Panc1 (cell line): ENCODE data around the gene SLFN12L. TPM values are rescaled to one million over a fixed set of nuclear protein-coding genes. Genes with fewer than 3 reads are reported as not detected.

Experiments
- ATAC-seq: fragments of 200-7000 bp; cut with Tn5 transposase; 2 replicates; pipeline ENCODE4 v1.9.1; 2020; ENCODE audit warnings: mild to moderate bottlenecking, moderate library complexity
- BruUV-seq: library from RNA; stranded (reverse); fragments of 400-500 nt; replicated peaks from 2 replicates; lab custom pipeline; 2021; lab: Mats Ljungman, UMichigan
- CTCF ChIA-PET: fragments of 300-600 bp; sonication (Branson Sonifier 250); formaldehyde crosslinking; loops from one replicate; lab custom pipeline; 2022; ENCODE audit warnings: antibody characterized with exemption; lab: Charles Lee
- POLR2A ChIA-PET: fragments of 300-600 bp; sonication (Branson Sonifier 250); formaldehyde crosslinking; loops from one replicate; lab custom pipeline; 2022; ENCODE audit warnings: antibody characterized with exemption; lab: Charles Lee
- DNase-seq: peaks from one replicate; pipeline ENCODE4 v3.0.0-alpha.2; 2010; ENCODE audit warnings: low read depth, low spot score
- H3K27ac ChIP-seq: 2 replicates; pipeline ENCODE4 v1.5.1; 2011; ENCODE audit warnings: mild to moderate bottlenecking, low read length, inconsistent platforms
- H3K27me3 ChIP-seq: fragments of 200-500 bp; sonication (Bioruptor generic); 2 replicates; pipeline ENCODE4 v1.6.0; 2014; ENCODE audit warnings: low read length, inconsistent platforms; ENCODE audit not compliant: control insufficient read depth, insufficient read depth
- H3K36me3 ChIP-seq: fragments of 200-500 bp; sonication (Bioruptor generic); 2 replicates; pipeline ENCODE4 v1.5.1; 2014; ENCODE audit warnings: inconsistent platforms, mild to moderate bottlenecking, low read length, moderate library complexity; ENCODE audit not compliant: control insufficient read depth, insufficient read depth
- H3K4me1 ChIP-seq: 2 replicates; pipeline ENCODE4 v1.5.1; 2011; ENCODE audit warnings: inconsistent platforms, mild to moderate bottlenecking, low read length, moderate library complexity; ENCODE audit not compliant: control insufficient read depth, insufficient read depth
- H3K4me3 ChIP-seq, 2 experiments: 2 replicates each; pipeline ENCODE4 v1.5.1; 2011 to 2012; ENCODE audit warnings: low read depth in 2 of 2, low read length in 2 of 2, mild to moderate bottlenecking in 2 of 2, inconsistent platforms in 1 of 2, moderate library complexity in 1 of 2
- H3K9me3 ChIP-seq: fragments of 200-500 bp; sonication (Bioruptor generic); 2 replicates; pipeline ENCODE4 v1.5.1; 2014; ENCODE audit warnings: low read depth, mild to moderate bottlenecking, inconsistent platforms, low read length, moderate library complexity; ENCODE audit not compliant: control insufficient read depth, insufficient read depth
- POLR2AphosphoS5 ChIP-seq: IDR thresholded peaks from 2 replicates; pipeline ENCODE4 v1.6.1; 2012; ENCODE audit warnings: mild to moderate bottlenecking, low read depth, low read length, moderate library complexity
- SIN3A ChIP-seq: IDR thresholded peaks from 2 replicates; pipeline ENCODE4 v1.6.1; 2012; ENCODE audit warnings: low read depth, mild to moderate bottlenecking, low read length, moderate library complexity, borderline replicate concordance; ENCODE audit not compliant: insufficient read depth
- TCF7L2 ChIP-seq: IDR thresholded peaks from 2 replicates; pipeline ENCODE4 v1.6.1; 2011; ENCODE audit warnings: mild to moderate bottlenecking, low read depth, low read length, inconsistent platforms
- in situ Hi-C: cut with HindIII; loops from 2 replicates; pipeline ENCODE4 v1.10.0; 2016; ENCODE audit warnings: low sequenced_read_pairs, low pct_unique_long_range_greater_than_20kb
- intact Hi-C: fragments of 100-400 bp; cut with micrococcal nuclease; formaldehyde crosslinking; loops from one replicate; pipeline ENCODE4 v1.10.0; 2022; ENCODE audit not compliant: unreplicated experiment
- total RNA-seq: library from RNA; stranded (reverse); gene quantifications from one replicate; pipeline ENCODE4 v1.2.1, GENCODE V29; 2021; ENCODE audit not compliant: unreplicated experiment
- TF ChIP-seq, protein P1 (sequence below): fragments of 450-650 bp; IDR thresholded peaks from 2 replicates; pipeline ENCODE4 v1.5.1; 2017; ENCODE audit warnings: mild to moderate bottlenecking
- TF ChIP-seq, protein P2 (sequence below), 2 experiments: IDR thresholded peaks; 2 replicates each; pipeline ENCODE4 v1.6.1; 2011 to 2012; ENCODE audit warnings: low read depth in 2 of 2, control low read depth in 1 of 2, low read length in 1 of 2, mild to moderate bottlenecking in 1 of 2, moderate library complexity in 1 of 2; ENCODE audit not compliant: insufficient read depth in 1 of 2

Gene SLFN12L
- total RNA-seq, 1 experiment from 2014 or later, result 0.33 TPM

DNA sequence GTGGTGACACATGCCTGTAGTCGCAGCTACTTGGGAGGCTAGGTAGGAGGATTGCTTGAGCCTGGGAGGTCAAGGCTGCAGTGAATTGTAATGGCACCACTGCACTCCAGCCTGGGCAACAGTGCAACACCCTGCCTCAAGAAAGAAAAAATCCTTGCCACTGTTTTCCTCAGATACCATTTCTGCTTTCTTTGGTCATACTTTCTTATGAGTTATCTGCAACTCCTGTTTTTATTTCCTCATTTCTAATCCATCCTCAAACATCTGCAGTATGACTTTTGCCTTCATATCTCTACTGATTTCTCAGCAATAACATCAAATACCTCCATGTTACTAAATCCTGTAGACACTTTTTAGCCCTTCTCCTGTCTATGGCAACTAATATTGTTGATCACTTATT is 46.6 kb upstream of the SLFN12L start:
- Histone ChIP-seq H3K27me3 (no peaks in the 10 kb centered on the region), H3K27ac (no peak overlapping the region), H3K4me1 (peaks cover 9% of the 10 kb centered on the region), H3K36me3 (no peaks in the 10 kb centered on the region; the same call in 1 of the 2 replicates), H3K9me3 (no peaks in the 10 kb centered on the region), H3K4me3 (no peak overlapping the region)
- BruUV-seq, result no TSS peak
- DNase-seq (no peak), ATAC-seq (no peak)
- POLR2A ChIA-PET, result no interaction called here
- intact Hi-C loops, result no loop called here
- CTCF ChIA-PET, result no interaction called here
- in situ Hi-C loops, result no loop called here
- TF ChIP-seq, protein P1, sequence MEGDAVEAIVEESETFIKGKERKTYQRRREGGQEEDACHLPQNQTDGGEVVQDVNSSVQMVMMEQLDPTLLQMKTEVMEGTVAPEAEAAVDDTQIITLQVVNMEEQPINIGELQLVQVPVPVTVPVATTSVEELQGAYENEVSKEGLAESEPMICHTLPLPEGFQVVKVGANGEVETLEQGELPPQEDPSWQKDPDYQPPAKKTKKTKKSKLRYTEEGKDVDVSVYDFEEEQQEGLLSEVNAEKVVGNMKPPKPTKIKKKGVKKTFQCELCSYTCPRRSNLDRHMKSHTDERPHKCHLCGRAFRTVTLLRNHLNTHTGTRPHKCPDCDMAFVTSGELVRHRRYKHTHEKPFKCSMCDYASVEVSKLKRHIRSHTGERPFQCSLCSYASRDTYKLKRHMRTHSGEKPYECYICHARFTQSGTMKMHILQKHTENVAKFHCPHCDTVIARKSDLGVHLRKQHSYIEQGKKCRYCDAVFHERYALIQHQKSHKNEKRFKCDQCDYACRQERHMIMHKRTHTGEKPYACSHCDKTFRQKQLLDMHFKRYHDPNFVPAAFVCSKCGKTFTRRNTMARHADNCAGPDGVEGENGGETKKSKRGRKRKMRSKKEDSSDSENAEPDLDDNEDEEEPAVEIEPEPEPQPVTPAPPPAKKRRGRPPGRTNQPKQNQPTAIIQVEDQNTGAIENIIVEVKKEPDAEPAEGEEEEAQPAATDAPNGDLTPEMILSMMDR, result no peak
- TF ChIP-seq SIN3A, result no peak
- no peak for TF ChIP-seq TCF7L2
- no peak for TF ChIP-seq POLR2AphosphoS5

DNA sequence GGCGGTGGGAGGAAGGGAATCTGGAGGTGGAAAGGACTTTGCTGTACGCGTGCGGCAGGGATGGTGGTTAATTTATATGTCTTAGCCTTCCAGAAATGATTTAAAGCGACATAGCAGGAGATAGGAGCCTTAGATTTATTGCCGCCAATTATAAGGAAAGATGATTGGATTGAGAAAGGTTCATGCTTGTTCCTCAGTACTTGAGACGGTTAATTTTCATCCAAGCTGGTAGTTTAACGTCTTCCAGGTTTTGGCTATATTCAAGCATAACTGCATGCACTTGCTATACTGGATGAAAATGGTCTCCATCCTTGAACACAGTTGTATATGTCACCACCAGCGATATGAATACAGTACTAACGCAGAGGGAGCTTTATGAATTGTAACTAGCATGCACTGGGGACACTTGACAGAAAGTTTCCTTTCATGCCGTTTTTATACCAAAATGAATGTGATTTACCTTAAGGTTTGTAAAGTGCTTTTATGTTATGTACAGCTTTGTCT is 41.5 kb upstream of the SLFN12L start:
- intact Hi-C loops, result no loop called here
- POLR2A ChIA-PET, result interaction anchor here (0.6 to 1.3 kb wide), 4 partner anchors 8 to 275 kb away, joined by 3 to 5 read pairs (median 4); partner anchors contain the start of gene AP2B1
- BruUV-seq, result TSS peak; percentile 67

More for the DNA sequence above, 41.5 kb upstream of the SLFN12L start:
- in situ Hi-C loops, result no loop called here
- no peak for DNase-seq
- peak overlapping the region; percentile 73 to 85 for H3K4me3 ChIP-seq
- TF ChIP-seq, protein P1, result no peak
- TF ChIP-seq POLR2AphosphoS5, result no peak
- no peak for TF ChIP-seq SIN3A
- TF ChIP-seq, protein P2, sequence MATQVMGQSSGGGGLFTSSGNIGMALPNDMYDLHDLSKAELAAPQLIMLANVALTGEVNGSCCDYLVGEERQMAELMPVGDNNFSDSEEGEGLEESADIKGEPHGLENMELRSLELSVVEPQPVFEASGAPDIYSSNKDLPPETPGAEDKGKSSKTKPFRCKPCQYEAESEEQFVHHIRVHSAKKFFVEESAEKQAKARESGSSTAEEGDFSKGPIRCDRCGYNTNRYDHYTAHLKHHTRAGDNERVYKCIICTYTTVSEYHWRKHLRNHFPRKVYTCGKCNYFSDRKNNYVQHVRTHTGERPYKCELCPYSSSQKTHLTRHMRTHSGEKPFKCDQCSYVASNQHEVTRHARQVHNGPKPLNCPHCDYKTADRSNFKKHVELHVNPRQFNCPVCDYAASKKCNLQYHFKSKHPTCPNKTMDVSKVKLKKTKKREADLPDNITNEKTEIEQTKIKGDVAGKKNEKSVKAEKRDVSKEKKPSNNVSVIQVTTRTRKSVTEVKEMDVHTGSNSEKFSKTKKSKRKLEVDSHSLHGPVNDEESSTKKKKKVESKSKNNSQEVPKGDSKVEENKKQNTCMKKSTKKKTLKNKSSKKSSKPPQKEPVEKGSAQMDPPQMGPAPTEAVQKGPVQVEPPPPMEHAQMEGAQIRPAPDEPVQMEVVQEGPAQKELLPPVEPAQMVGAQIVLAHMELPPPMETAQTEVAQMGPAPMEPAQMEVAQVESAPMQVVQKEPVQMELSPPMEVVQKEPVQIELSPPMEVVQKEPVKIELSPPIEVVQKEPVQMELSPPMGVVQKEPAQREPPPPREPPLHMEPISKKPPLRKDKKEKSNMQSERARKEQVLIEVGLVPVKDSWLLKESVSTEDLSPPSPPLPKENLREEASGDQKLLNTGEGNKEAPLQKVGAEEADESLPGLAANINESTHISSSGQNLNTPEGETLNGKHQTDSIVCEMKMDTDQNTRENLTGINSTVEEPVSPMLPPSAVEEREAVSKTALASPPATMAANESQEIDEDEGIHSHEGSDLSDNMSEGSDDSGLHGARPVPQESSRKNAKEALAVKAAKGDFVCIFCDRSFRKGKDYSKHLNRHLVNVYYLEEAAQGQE (IDR thresholded peaks at IDR 0.05; ENCODE audit: insufficient read depth in 1 of 2, low read depth in 2 of 2, low read length in 1 of 2), result no peak
- no peak for TF ChIP-seq TCF7L2
- no peak for ATAC-seq
- H3K9me3 ChIP-seq, result no peaks in the 10 kb centered on the region
- H3K36me3 ChIP-seq, result no peaks in the 10 kb centered on the region; the same call in 1 of the 2 replicates
- CTCF ChIA-PET, result interaction anchor here (0.5 kb wide), 1 partner anchor 23 kb away, joined by 3 read pairs; no protein-coding TSS in a partner anchor
- H3K4me1 ChIP-seq, result peaks cover 19% of the 10 kb centered on the region
- H3K27ac ChIP-seq, result peak overlapping the region; percentile 87
- H3K27me3 ChIP-seq, result no peaks in the 10 kb centered on the region
